HG03045 (cell line): ENCODE data around the gene ZNF432.

Experiments used
- ATAC-seq: cut with Tn5 transposase; IDR thresholded peaks from one replicate; pipeline ENCODE4 v1.9.1; 2021; ENCODE audit warnings: mild to moderate bottlenecking, moderate library complexity; ENCODE audit not compliant: unreplicated experiment

ZNF432 gene

GRCh38 chr19:52010674-52011073 is 38.0 kb downstream of the ZNF432 start:
- no peak for ATAC-seq

- ATAC-seq: peak; percentile 87
These were observed 40.7 kb downstream of the ZNF432 start, which contains the start of gene ZNF615 for GRCh38 chr19:52007806-52008557. ZNF615 (minus strand) TSS chr19:52008211; CDS start chr19:52003711, 4,500 bp downstream.

GRCh38 chr19:52007451-52007805 is 41.2 kb downstream of the ZNF432 start:
- ATAC-seq: no peak

DNA sequence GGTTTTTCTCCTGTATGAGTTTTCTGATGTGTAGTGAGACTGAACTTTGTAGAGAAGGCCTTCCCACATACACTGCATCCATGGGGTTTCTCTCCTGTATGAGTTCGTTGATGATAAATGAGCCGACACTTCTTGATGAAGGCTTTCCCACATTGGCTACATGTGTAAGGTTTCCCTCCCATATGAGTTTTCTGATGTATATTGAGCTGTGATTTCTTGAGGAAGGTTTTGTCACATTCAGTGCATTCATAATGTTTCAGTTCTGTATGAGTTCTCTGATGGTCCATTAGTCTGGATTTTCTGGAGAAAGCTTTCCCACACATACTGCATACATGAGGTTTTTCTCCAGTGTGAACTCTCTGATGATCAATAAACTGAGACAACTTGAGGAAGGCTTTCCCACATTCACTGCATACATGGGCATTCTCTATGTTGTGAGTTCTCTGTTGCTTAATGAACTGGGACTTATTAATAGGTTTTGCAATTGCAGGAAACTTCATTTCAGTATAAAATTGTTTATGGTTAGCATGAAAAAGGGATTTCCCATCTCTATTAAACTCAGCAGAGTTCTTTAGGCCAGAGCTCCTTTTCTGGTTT is 54.5 kb downstream of the ZNF432 start:
- ATAC-seq: no peak

GRCh38 chr19:51993422-51993821 is 55.2 kb downstream of the ZNF432 start:
- ATAC-seq: no peak

- peak; percentile 70 for ATAC-seq
These were observed 62.0 kb downstream of the ZNF432 start, which contains the start of gene ZNF350 for GRCh38 chr19:51986309-51987291. ZNF350 (minus strand) TSS chr19:51986840; CDS start chr19:51974360, 12,480 bp downstream.

DNA sequence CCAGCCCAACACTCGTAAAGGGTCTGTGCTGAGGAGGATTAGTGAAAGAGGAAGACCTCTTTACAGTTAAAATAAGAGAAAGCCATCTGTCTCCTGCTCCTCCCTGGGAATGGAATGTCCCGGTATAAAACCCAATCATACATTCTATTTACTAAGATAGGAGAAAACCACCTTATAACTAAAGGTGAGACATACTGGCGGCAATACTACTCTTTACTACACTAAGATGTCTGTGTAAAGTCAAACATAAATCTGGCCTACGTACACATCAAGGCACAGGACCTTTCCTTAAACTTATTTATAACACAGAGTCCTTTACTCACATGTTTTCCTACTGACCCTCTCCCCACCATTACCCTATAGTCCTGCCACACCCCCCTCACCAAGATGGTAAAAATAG is 65.3 kb downstream of the ZNF432 start:
- ATAC-seq: no peak
